ENCODE measurements around the gene PYGO2.

DNA sequence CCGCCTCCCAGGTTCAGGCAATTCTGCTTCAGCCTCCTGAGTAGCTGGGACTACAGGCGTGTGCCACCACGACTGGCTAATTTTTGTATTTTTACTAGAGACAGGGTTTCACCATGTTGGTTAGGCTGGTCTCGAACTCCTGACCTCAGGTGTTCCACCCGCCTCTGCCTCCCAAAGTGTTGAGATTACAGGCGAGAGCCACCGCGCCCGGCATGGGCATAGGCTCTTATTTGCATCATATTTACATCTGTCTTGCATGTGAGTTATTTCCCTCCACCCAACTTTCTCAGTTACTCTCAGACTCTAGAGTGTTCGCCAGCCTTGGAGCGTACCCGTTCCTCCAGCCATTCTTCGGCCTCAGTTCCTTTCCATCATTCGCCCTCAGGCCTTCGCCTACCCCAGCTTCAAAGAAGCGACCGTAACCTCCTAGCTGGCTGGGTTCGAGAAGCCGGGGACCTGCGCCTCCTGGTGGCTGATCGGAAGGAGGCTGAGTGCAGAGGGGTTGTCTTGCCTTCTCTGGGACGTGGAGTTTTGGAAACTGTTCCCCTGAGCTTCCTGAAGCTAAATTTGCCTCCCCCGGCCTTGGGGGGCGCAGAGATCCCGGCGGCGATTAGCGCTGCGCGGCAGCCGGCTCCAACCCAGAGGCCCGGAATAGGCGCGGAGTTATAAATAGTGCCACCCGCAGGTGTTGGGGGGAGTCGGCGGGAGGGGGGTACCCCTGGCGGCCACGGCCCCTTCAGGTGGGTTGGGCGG lies 37.4 kb upstream of the PYGO2 start:
- peak; percentile 67 to 85 (median 78) for TF ChIP-seq CTCF (IDR thresholded peaks at IDR 0.05)
- no peak for TF ChIP-seq POLR2A (IDR thresholded peaks at IDR 0.05; ENCODE audit: low read depth)
- no peak for TF ChIP-seq EP300 (IDR thresholded peaks at IDR 0.05)

Measured in esophagus muscularis mucosa (tissue), 4 donors.